Trophoblast cell (in vitro differentiated cells and primary cell): ENCODE measurements around the gene MAP3K4.

Source experiments
- DNase-seq, 2 donors: peaks; one replicate each; pipeline ENCODE4 v3.0.0-alpha.2; 2016
- H2AFZ ChIP-seq: 2 replicates; pipeline ENCODE4 v1.6.1; 2013; ENCODE audit warnings: low read length, moderate library complexity, mild to moderate bottlenecking; ENCODE audit not compliant: insufficient read depth, poor library complexity
- H2AK5ac ChIP-seq: 2 replicates; pipeline ENCODE4 v1.6.1; 2013; ENCODE audit warnings: mild to moderate bottlenecking, low read length
- H2BK120ac ChIP-seq: 2 replicates; pipeline ENCODE4 v1.6.1; 2013; ENCODE audit warnings: low read length, mild to moderate bottlenecking, moderate library complexity; ENCODE audit not compliant: insufficient read depth, poor library complexity
- H2BK12ac ChIP-seq: 2 replicates; pipeline ENCODE4 v1.6.1; 2013; ENCODE audit warnings: mild to moderate bottlenecking, low read length, moderate library complexity
- H2BK5ac ChIP-seq: 2 replicates; pipeline ENCODE4 v1.6.1; 2013; ENCODE audit warnings: low read length, low read depth, moderate library complexity, mild to moderate bottlenecking; ENCODE audit not compliant: poor library complexity
- H3K14ac ChIP-seq: 2 replicates; pipeline ENCODE4 v1.6.1; 2013; ENCODE audit warnings: mild to moderate bottlenecking, low read length
- H3K18ac ChIP-seq: 2 replicates; pipeline ENCODE4 v1.6.1; 2013; ENCODE audit warnings: mild to moderate bottlenecking, low read length
- H3K23ac ChIP-seq: 2 replicates; pipeline ENCODE4 v1.6.1; 2013; ENCODE audit warnings: low read length
- H3K27ac ChIP-seq: 2 replicates; pipeline ENCODE4 v1.5.1; 2013; ENCODE audit warnings: low read depth, mild to moderate bottlenecking, inconsistent platforms, low read length, moderate library complexity
- H3K27me3 ChIP-seq: 2 replicates; pipeline ENCODE4 v1.6.1; 2013; ENCODE audit warnings: inconsistent platforms, mild to moderate bottlenecking, low read length, moderate library complexity; ENCODE audit not compliant: insufficient read depth
- H3K36me3 ChIP-seq, 2 experiments: 1 replicate in 1 of 2; 2 replicates in 1 of 2; pipeline ENCODE4 v1.6.1; 2013; ENCODE audit warnings: low read length in 2 of 2, mild to moderate bottlenecking in 2 of 2, moderate library complexity in 1 of 2; ENCODE audit not compliant: insufficient read depth in 2 of 2, control insufficient read depth in 1 of 2
- H3K4ac ChIP-seq: 2 replicates; pipeline ENCODE4 v1.6.1; 2013; ENCODE audit warnings: low read depth, mild to moderate bottlenecking, low read length, moderate library complexity
- H3K4me1 ChIP-seq, 2 experiments: 1 replicate in 1 of 2; 2 replicates in 1 of 2; pipeline ENCODE4 v1.6.1; 2013; ENCODE audit warnings: low read length in 2 of 2, mild to moderate bottlenecking in 2 of 2, moderate library complexity in 1 of 2; ENCODE audit not compliant: insufficient read depth in 2 of 2, control insufficient read depth in 1 of 2
- H3K4me2 ChIP-seq: 2 replicates; pipeline ENCODE4 v1.6.1; 2013; ENCODE audit warnings: inconsistent platforms, mild to moderate bottlenecking, low read length, moderate library complexity
- H3K4me3 ChIP-seq: 2 replicates; pipeline ENCODE4 v1.5.1; 2013; ENCODE audit warnings: mild to moderate bottlenecking, low read depth, low read length, inconsistent platforms
- H3K79me1 ChIP-seq: one replicate; pipeline ENCODE4 v1.6.1; 2013; ENCODE audit warnings: low read length
- H3K79me2 ChIP-seq: 2 replicates; pipeline ENCODE4 v1.6.1; 2013; ENCODE audit warnings: low read length, mild to moderate bottlenecking; ENCODE audit not compliant: control insufficient read depth, insufficient read depth, poor library complexity
- H3K9ac ChIP-seq: 2 replicates; pipeline ENCODE4 v1.6.1; 2013; ENCODE audit warnings: mild to moderate bottlenecking, low read length
- H3K9me3 ChIP-seq: 2 replicates; pipeline ENCODE4 v1.6.1; 2013; ENCODE audit warnings: low read depth, mild to moderate bottlenecking, control low read depth, inconsistent platforms, low read length; ENCODE audit not compliant: insufficient read depth
- H4K12ac ChIP-seq: 2 replicates; pipeline ENCODE4 v1.6.1; 2013; ENCODE audit warnings: low read depth, mild to moderate bottlenecking, low read length, moderate library complexity
- H4K8ac ChIP-seq: 2 replicates; pipeline ENCODE4 v1.6.1; 2013; ENCODE audit warnings: low read depth, mild to moderate bottlenecking, low read length, moderate library complexity
- H4K91ac ChIP-seq: one replicate; pipeline ENCODE4 v1.6.1; 2013; ENCODE audit warnings: low read depth, mild to moderate bottlenecking, low read length, moderate library complexity
- WGBS: extraction: QIAGEN DNeasy Blood & Tissue Kit; methylation state at CpG from one replicate; pipeline ENCODE4 v1.1.7; 2013; ENCODE audit warnings: missing lambda C conversion rate; ENCODE audit not compliant: insufficient read length, insufficient coverage; ENCODE audit errors: extremely low coverage; 5-methylcytosine and 5-hydroxymethylcytosine counted together

Gene MAP3K4

DNA sequence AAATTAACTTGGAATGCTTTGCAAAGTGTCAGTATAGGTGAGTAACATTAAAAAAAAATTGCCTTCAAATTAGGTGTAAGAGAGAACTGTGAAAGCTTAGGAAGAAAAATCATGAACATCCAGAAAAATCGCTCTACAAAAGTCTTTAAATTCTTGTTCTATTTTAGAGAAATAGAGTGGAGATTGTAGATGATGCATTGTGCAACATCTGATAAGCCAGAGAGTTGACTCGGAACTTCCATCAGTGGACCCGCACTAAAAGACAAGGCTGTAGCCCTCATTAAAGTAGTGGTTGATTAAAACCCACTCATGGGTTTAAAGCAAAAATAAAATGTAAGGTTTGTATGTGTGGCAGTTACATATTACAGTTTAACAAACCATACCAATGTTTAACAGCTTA, 35.8 kb downstream of the MAP3K4 start:
- H3K79me1 ChIP-seq = no peaks in the 10 kb centered on the region
- no peak overlapping the region for H3K9ac ChIP-seq
- no peak overlapping the region for H3K18ac ChIP-seq
- no peak overlapping the region for H4K12ac ChIP-seq
- no peak overlapping the region for H3K14ac ChIP-seq
- H4K91ac ChIP-seq = no peak overlapping the region
- no peak overlapping the region for H3K23ac ChIP-seq
- no peak overlapping the region for H3K4me2 ChIP-seq
- H2BK120ac ChIP-seq = no peak overlapping the region
- H3K79me2 ChIP-seq = no peaks in the 10 kb centered on the region
- H3K36me3 ChIP-seq = no peaks in the 10 kb centered on the region
- H2BK5ac ChIP-seq = no peak overlapping the region
- H3K4ac ChIP-seq = no peak overlapping the region
- WGBS = no CpG with 5 or more reads among the region's 3 CpGs
- H2AK5ac ChIP-seq = no peak overlapping the region
- H3K27me3 ChIP-seq = no peaks in the 10 kb centered on the region
- no peak overlapping the region for H2AFZ ChIP-seq
- H2BK12ac ChIP-seq = no peak overlapping the region
- H3K4me3 ChIP-seq = no peak overlapping the region
- no peaks in the 10 kb centered on the region for H3K9me3 ChIP-seq
- no peaks in the 10 kb centered on the region for H3K4me1 ChIP-seq
- DNase-seq = peak in 1 of 2 donors; percentile 68
- no peak overlapping the region for H4K8ac ChIP-seq
- H3K27ac ChIP-seq = no peak overlapping the region

DNA sequence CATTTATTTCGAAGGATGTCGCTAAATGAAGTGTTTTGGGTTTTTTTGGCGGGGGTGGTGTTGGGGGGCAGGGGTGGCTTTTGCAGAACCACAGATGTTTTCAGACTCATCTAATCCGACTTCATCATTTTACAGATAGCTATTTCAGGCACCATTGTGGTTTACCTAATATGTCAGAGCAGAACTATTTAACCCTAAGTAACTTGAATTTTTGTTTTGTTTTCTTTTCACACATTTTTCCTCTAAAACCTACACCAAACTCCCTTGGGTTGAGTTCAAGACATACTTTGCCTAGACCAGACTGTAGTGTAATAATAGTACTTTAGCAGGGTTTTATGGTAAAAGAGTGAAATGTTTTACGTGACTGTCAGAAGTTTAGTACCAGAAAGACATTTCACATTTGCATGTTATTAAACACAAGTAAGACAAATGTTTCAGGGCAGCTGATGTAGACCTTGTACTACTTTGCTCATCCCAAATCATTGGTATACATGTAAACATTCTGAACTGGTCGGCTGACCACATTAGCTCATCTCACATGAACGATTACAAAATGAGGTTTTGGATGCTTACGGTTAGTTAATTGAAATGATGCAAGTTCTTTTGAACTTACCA, 37.7 kb downstream of the MAP3K4 start:
- no CpG with 5 or more reads among the region's 8 CpGs for WGBS
- Histone ChIP-seq H2AFZ (no peak overlapping the region), H3K79me2 (no peaks in the 10 kb centered on the region), H3K79me1 (no peaks in the 10 kb centered on the region), H3K4me2 (no peak overlapping the region), H3K27ac (no peak overlapping the region), H3K18ac (no peak overlapping the region), H2BK120ac (no peak overlapping the region), H4K8ac (no peak overlapping the region), H3K36me3 (no peaks in the 10 kb centered on the region), H3K23ac (no peak overlapping the region), H3K4me3 (no peak overlapping the region), H3K9ac (no peak overlapping the region), H4K91ac (no peak overlapping the region), H2AK5ac (no peak overlapping the region), H3K9me3 (no peaks in the 10 kb centered on the region), H4K12ac (no peak overlapping the region), H3K4me1 (no peaks in the 10 kb centered on the region), H2BK5ac (no peak overlapping the region), H2BK12ac (no peak overlapping the region), H3K14ac (no peak overlapping the region), H3K27me3 (no peaks in the 10 kb centered on the region), H3K4ac (no peak overlapping the region)
- peak in 1 of 2 donors; percentile 25 for DNase-seq

DNA sequence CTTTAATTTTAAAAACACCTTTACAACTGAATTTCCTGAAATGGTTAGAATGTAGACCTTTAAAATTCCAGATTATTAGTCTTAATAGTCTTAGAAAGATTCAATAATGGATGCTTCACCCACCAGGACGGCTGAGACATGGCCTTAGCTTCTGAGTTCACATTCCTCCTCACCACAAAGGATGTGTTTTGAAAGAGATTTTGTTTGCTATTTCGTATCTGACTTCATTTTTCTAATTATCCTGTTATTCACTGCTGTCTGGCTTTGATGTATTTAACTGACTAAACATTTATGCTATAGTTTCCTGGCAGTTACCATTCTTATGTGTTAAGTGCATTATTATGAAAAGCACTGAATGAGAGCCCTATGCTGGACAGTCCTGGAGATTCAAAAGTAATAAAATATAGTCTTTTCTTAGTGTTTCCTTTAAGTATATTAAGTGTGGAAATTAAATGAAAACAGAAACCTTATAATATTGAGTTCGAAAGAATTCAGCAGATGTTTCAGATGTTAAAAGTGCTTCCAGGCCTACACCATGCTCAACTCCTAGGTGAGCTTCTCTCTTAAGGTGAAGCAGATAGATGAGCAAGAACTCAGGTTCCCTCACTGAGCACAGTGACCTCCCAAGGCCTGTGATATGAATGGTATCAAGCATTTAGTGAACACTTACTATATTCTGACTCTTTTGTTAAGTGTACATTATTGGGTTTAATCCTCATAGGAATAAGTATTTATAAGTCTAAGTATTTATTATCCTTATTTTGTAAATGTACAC, 40.3 kb downstream of the MAP3K4 start:
- H2BK120ac ChIP-seq = no peak overlapping the region
- no peaks in the 10 kb centered on the region for H3K36me3 ChIP-seq
- no peak overlapping the region for H3K4me2 ChIP-seq
- H3K14ac ChIP-seq = no peak overlapping the region
- H3K79me1 ChIP-seq = no peaks in the 10 kb centered on the region
- H3K4me1 ChIP-seq = no peaks in the 10 kb centered on the region
- no peak overlapping the region for H4K91ac ChIP-seq
- H2AK5ac ChIP-seq = no peak overlapping the region
- H3K4me3 ChIP-seq = no peak overlapping the region
- no peaks in the 10 kb centered on the region for H3K27me3 ChIP-seq
- H3K18ac ChIP-seq = no peak overlapping the region
- no CpG with 5 or more reads among the region's 3 CpGs for WGBS
- H4K8ac ChIP-seq = no peak overlapping the region
- H3K79me2 ChIP-seq = no peaks in the 10 kb centered on the region
- DNase-seq = no peak
- H2AFZ ChIP-seq = no peak overlapping the region
- no peak overlapping the region for H3K23ac ChIP-seq
- no peak overlapping the region for H2BK5ac ChIP-seq
- H2BK12ac ChIP-seq = no peak overlapping the region
- no peaks in the 10 kb centered on the region for H3K9me3 ChIP-seq
- no peak overlapping the region for H4K12ac ChIP-seq
- no peak overlapping the region for H3K4ac ChIP-seq
- no peak overlapping the region for H3K27ac ChIP-seq
- H3K9ac ChIP-seq = no peak overlapping the region

DNA sequence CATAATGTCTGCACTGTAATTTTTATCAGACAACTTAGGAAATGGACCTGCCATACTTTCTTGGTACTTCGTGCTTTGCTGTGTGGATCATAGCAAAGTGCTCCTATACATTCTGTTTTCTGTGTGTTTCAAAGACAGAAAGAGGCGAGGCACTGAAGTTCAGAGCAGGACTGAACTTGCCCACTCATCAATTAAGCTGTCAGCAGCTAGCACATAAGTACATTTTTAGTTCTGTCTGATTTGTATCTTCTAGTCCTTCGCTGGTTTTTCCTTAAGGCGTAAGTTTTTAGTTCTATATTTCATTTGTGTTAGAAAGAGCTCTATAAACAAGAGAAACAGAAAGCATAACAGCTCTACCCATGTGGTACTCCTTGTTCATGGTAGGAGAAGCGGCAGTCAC, 42.1 kb downstream of the MAP3K4 start:
- no peak overlapping the region for H3K4me2 ChIP-seq
- H3K9ac ChIP-seq = no peak overlapping the region
- H3K79me2 ChIP-seq = no peaks in the 10 kb centered on the region
- H3K18ac ChIP-seq = no peak overlapping the region
- no peak overlapping the region for H3K14ac ChIP-seq
- DNase-seq = no peak
- H3K4me1 ChIP-seq = peaks cover 2 to 5% of the 10 kb centered on the region in 2 experiments
- no peaks in the 10 kb centered on the region for H3K9me3 ChIP-seq
- H4K91ac ChIP-seq = no peak overlapping the region
- peaks cover under 1% of the 10 kb centered on the region for H3K79me1 ChIP-seq
- WGBS = no CpG with 5 or more reads among the region's 5 CpGs
- H3K27me3 ChIP-seq = no peaks in the 10 kb centered on the region
- H3K36me3 ChIP-seq = no peaks in the 10 kb centered on the region
- H2AK5ac ChIP-seq = no peak overlapping the region
- no peak overlapping the region for H4K12ac ChIP-seq
- H2BK5ac ChIP-seq = no peak overlapping the region
- no peak overlapping the region for H2BK12ac ChIP-seq
- no peak overlapping the region for H2AFZ ChIP-seq
- no peak overlapping the region for H3K23ac ChIP-seq
- H2BK120ac ChIP-seq = no peak overlapping the region
- H4K8ac ChIP-seq = no peak overlapping the region
- no peak overlapping the region for H3K4me3 ChIP-seq
- no peak overlapping the region for H3K27ac ChIP-seq
- no peak overlapping the region for H3K4ac ChIP-seq
